Hepatocyte (in vitro differentiated cells): ENCODE data around the gene PARK7.

ENCODE experiments used
- EZH2phosphoT487 ChIP-seq: fragments of 200-600 bp; sonication (generic); IDR thresholded peaks from one replicate; pipeline ENCODE4 v1.6.1; 2018; ENCODE audit warnings: antibody characterized with exemption, mild to moderate bottlenecking, low read depth, moderate library complexity; ENCODE audit not compliant: unreplicated experiment, severe bottlenecking
- TF ChIP-seq, protein P1 (sequence below): fragments of 200-600 bp; sonication (generic); IDR thresholded peaks from 2 replicates; pipeline ENCODE4 v1.5.1; 2016; ENCODE audit warnings: antibody characterized with exemption, mild to moderate bottlenecking; ENCODE audit not compliant: poor library complexity

DNA sequence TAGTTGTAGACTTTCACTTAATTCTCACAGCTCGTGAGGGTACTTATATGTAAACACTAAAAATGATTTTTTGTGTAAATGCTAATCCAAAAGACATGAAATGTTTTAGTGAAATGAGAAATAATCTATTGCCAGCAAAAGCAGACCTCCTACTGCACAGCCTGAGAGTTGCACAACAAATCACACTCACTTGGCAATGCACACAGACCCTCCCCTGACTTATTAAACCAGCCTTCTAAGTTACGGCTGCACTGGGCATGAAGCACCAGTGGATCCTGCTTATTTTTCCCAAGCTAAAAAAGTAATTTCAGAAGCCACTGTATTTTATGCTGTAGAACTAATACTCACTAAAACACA is 54.3 kb downstream of the PARK7 start:
- TF ChIP-seq, protein P1, sequence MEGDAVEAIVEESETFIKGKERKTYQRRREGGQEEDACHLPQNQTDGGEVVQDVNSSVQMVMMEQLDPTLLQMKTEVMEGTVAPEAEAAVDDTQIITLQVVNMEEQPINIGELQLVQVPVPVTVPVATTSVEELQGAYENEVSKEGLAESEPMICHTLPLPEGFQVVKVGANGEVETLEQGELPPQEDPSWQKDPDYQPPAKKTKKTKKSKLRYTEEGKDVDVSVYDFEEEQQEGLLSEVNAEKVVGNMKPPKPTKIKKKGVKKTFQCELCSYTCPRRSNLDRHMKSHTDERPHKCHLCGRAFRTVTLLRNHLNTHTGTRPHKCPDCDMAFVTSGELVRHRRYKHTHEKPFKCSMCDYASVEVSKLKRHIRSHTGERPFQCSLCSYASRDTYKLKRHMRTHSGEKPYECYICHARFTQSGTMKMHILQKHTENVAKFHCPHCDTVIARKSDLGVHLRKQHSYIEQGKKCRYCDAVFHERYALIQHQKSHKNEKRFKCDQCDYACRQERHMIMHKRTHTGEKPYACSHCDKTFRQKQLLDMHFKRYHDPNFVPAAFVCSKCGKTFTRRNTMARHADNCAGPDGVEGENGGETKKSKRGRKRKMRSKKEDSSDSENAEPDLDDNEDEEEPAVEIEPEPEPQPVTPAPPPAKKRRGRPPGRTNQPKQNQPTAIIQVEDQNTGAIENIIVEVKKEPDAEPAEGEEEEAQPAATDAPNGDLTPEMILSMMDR: no peak
- TF ChIP-seq EZH2phosphoT487: no peak
